Measurements from ENCODE around the gene MMP1. TPM values are rescaled to one million over a fixed set of nuclear protein-coding genes. Genes with fewer than 3 reads are reported as not detected.

The MMP1 gene
- total RNA-seq, 1 experiment from 2014 or later: not detected

- CTCF ChIA-PET: no interaction called here
- RAD21 ChIA-PET (ENCODE audit: low non-redundant PET in 1 of 2, low total read pairs in 2 of 2, uncharacterized antibody in 2 of 2, unreplicated experiment in 2 of 2): no interaction called here
Observed at GRCh38 chr11:102773386-102773785, 24.6 kb downstream of the MMP1 start.

More at GRCh38 chr11:102773386-102773785, 24.6 kb downstream of the MMP1 start:
- Histone ChIP-seq H3K9me2 (ENCODE audit: insufficient read depth) (no peaks in the 10 kb centered on the region), H3K27me3 (ENCODE audit: insufficient read depth, low read length) (no peaks in the 10 kb centered on the region), H4K20me1 (ENCODE audit: insufficient read depth) (no peaks in the 10 kb centered on the region), H3K4me3 (replicated peaks in 1 of 2; ENCODE audit: low read depth in 1 of 2, low read length in 2 of 2) (no peak overlapping the region), H3K79me2 (ENCODE audit: insufficient read depth, low read length) (no peaks in the 10 kb centered on the region), H3K36me3 (ENCODE audit: control insufficient read depth in 1 of 2, insufficient read depth in 2 of 2, low read length in 2 of 2) (no peaks in the 10 kb centered on the region), H3K9ac (ENCODE audit: low read length) (no peak overlapping the region), H3K4me2 (ENCODE audit: low read length) (no peak overlapping the region), H2AFZ (ENCODE audit: low read depth, low read length, poor library complexity, severe bottlenecking) (no peak overlapping the region), H3K4me1 (ENCODE audit: control insufficient read depth in 1 of 2, insufficient read depth in 2 of 2, low read length in 2 of 2) (no peaks in the 10 kb centered on the region), H3K27ac (ENCODE audit: low read depth, low read length) (no peak overlapping the region), H3K9me3 (ENCODE audit: control insufficient read depth in 1 of 2, insufficient read depth in 1 of 2, low read depth in 1 of 2, low read length in 2 of 2) (no peaks in the 10 kb centered on the region)
- BruUV-seq (replicated peaks): no TSS peak
- DNase-seq (ENCODE audit: low read depth, low spot score): no peak
- TF ChIP-seq YY1 (IDR thresholded peaks at IDR 0.05; ENCODE audit: extremely low read depth, insufficient replicate concordance, low read depth, low read length) (no peak), ZFX (IDR thresholded peaks at IDR 0.05) (no peak), POLR2AphosphoS5 (IDR thresholded peaks at IDR 0.05; ENCODE audit: low read depth, low read length) (no peak), EGR1 (IDR thresholded peaks at IDR 0.05; ENCODE audit: low read depth) (no peak), SIN3A (IDR thresholded peaks at IDR 0.05; ENCODE audit: low read depth) (no peak), JUND (IDR thresholded peaks at IDR 0.05) (no peak), SP1 (IDR thresholded peaks at IDR 0.05; ENCODE audit: low read depth) (no peak), ELF1 (IDR thresholded peaks at IDR 0.05; ENCODE audit: borderline replicate concordance, low read depth) (no peak), CBX3 (IDR thresholded peaks at IDR 0.05; ENCODE audit: low read depth) (no peak), CTCF (IDR thresholded peaks at IDR 0.05 in 2 of 3, conservative IDR thresholded peaks at IDR 0.05 in 1 of 3; ENCODE audit: borderline replicate concordance in 1 of 3, insufficient read depth in 1 of 3, low read depth in 2 of 3, low read length in 2 of 3) (no peak), TCF7L2 (IDR thresholded peaks at IDR 0.05; ENCODE audit: borderline replicate concordance, extremely low read depth, insufficient read depth, insufficient read length) (no peak), POLR2A (IDR thresholded peaks at IDR 0.05; ENCODE audit: borderline replicate concordance, extremely low read depth, insufficient read depth, insufficient read length) (no peak), ATF3 (IDR thresholded peaks at IDR 0.05) (no peak), FOSL1 (IDR thresholded peaks at IDR 0.05; ENCODE audit: low read depth) (no peak), ZNF274 (IDR thresholded peaks at IDR 0.05; ENCODE audit: low read depth, low read length) (no peak), REST (IDR thresholded peaks at IDR 0.05; ENCODE audit: low read depth) (no peak), ZBTB33 (IDR thresholded peaks at IDR 0.05; ENCODE audit: extremely low read depth, insufficient replicate concordance, low read length) (no peak), CEBPB (IDR thresholded peaks at IDR 0.05; ENCODE audit: low read depth) (no peak), EZH2 (IDR thresholded peaks at IDR 0.05) (no peak)
- POLR2A ChIA-PET: no interaction called here
- intact Hi-C loops (cut with micrococcal nuclease): no loop called here
- ATAC-seq: no peak
